Common myeloid progenitor, CD34-positive (primary cell): Measurements from ENCODE around the gene ARMH4.

Source experiments
- CTCF ChIA-PET: fragments of 350-600 bp; sonication (Branson Sonifier 250); formaldehyde crosslinking; loops from one replicate; lab custom pipeline; 2021; ENCODE audit warnings: antibody characterized with exemption; lab: Charles Lee
- POLR2A ChIA-PET: fragments of 350-600 bp; sonication (Branson Sonifier 250); formaldehyde crosslinking; loops from one replicate; lab custom pipeline; 2021; ENCODE audit warnings: antibody characterized with exemption; lab: Charles Lee
- DNase-seq, 3 donors: peaks; one replicate each; pipeline versions ENCODE4 v3.0.0 to v3.0.0-alpha.2; 2013
- H3K27ac ChIP-seq, 2 experiments: 1 replicate in 1 of 2; 2 replicates in 1 of 2; pipeline ENCODE4 v1.7.0; 2013; ENCODE audit warnings: inconsistent platforms in 2 of 2, low read length in 2 of 2, mild to moderate bottlenecking in 2 of 2, low read depth in 1 of 2, moderate library complexity in 1 of 2; ENCODE audit not compliant: severe bottlenecking in 2 of 2, insufficient read depth in 1 of 2, poor library complexity in 1 of 2
- H3K27me3 ChIP-seq, 5 experiments: replicated peaks in 2 of 5; 1 replicate in 3 of 5; 2 replicates in 2 of 5; pipeline versions ENCODE4 v1.6.1 to v1.7.0; 2013; ENCODE audit warnings: low read length in 4 of 5, mild to moderate bottlenecking in 2 of 5, moderate library complexity in 2 of 5, inconsistent platforms in 1 of 5; ENCODE audit not compliant: insufficient read depth in 5 of 5, control insufficient read depth in 4 of 5
- H3K36me3 ChIP-seq, 4 experiments: 1 replicate in 2 of 4; 2 replicates in 2 of 4; pipeline versions ENCODE4 v1.6.1 to v1.7.0; 2013; ENCODE audit warnings: low read length in 3 of 4, control low read depth in 1 of 4, mild to moderate bottlenecking in 1 of 4; ENCODE audit not compliant: control insufficient read depth in 4 of 4, insufficient read depth in 4 of 4
- H3K4me1 ChIP-seq, 4 experiments: 1 replicate in 3 of 4; 2 replicates in 1 of 4; pipeline versions ENCODE4 v1.6.1 to v1.7.1; 2013; ENCODE audit warnings: low read length in 3 of 4, mild to moderate bottlenecking in 3 of 4, control low read depth in 1 of 4, inconsistent platforms in 1 of 4, moderate library complexity in 1 of 4; ENCODE audit not compliant: control insufficient read depth in 4 of 4, insufficient read depth in 4 of 4; ENCODE audit errors: control extremely low read depth in 1 of 4
- H3K4me3 ChIP-seq, 7 experiments: 1 replicate in 4 of 7; 2 replicates in 3 of 7; pipeline versions ENCODE4 v1.5.1 to v1.7.0; 2013; ENCODE audit warnings: mild to moderate bottlenecking in 7 of 7, low read length in 6 of 7, moderate library complexity in 6 of 7, inconsistent platforms in 2 of 7, low read depth in 2 of 7, control low read depth in 1 of 7; ENCODE audit not compliant: insufficient read depth in 4 of 7, control insufficient read depth in 1 of 7; ENCODE audit errors: extremely low read depth in 1 of 7
- H3K9me3 ChIP-seq, 5 experiments: 1 replicate in 4 of 5; 2 replicates in 1 of 5; pipeline versions ENCODE4 v1.6.1 to v1.7.1; 2013; ENCODE audit warnings: low read length in 4 of 5, mild to moderate bottlenecking in 2 of 5, inconsistent platforms in 1 of 5, low read depth in 1 of 5, moderate library complexity in 1 of 5; ENCODE audit not compliant: control insufficient read depth in 4 of 5, insufficient read depth in 2 of 5; ENCODE audit errors: control extremely low read depth in 1 of 5
- WGBS: methylation state at CpG from one replicate; pipeline ENCODE4 v1.1.5; 2013; ENCODE audit not compliant: insufficient coverage; 5-methylcytosine and 5-hydroxymethylcytosine counted together

The ARMH4 gene

GRCh38 chr14:58026219-58026618, 125.8 kb downstream of the ARMH4 start:
- no peak for DNase-seq
- no peak overlapping the region for H3K4me3 ChIP-seq
- no CpG with 5 or more reads among the region's 1 CpG for WGBS
- H3K36me3 ChIP-seq, result no peaks in the 10 kb centered on the region
- H3K4me1 ChIP-seq, result no peaks in the 10 kb centered on the region
- no peaks in the 10 kb centered on the region for H3K9me3 ChIP-seq
- H3K27ac ChIP-seq, result no peak overlapping the region
- CTCF ChIA-PET, result no interaction called here
- POLR2A ChIA-PET, result no interaction called here
- H3K27me3 ChIP-seq, result peaks cover 0 to 3% (median 0%) of the 10 kb centered on the region in 5 experiments

- CTCF ChIA-PET, result no interaction called here
- no peaks in the 10 kb centered on the region for H3K36me3 ChIP-seq
- no peaks in the 10 kb centered on the region for H3K4me1 ChIP-seq
- H3K27me3 ChIP-seq, result peaks cover 0 to 3% (median 0%) of the 10 kb centered on the region in 5 experiments
- POLR2A ChIA-PET, result no interaction called here
- no peaks in the 10 kb centered on the region for H3K9me3 ChIP-seq
- H3K27ac ChIP-seq, result no peak overlapping the region
- DNase-seq, result no peak
- WGBS, result 100% methylated on average over 1 of the region's 2 CpGs
- H3K4me3 ChIP-seq, result no peak overlapping the region
Measured at GRCh38 chr14:58014778-58015177, 137.2 kb downstream of the ARMH4 start.

- ChIA-PET CTCF (no interaction called here), POLR2A (no interaction called here)
- Histone ChIP-seq H3K27me3 (peaks cover 0 to 2% (median 0%) of the 10 kb centered on the region in 5 experiments), H3K4me1 (no peaks in the 10 kb centered on the region), H3K4me3 (no peak overlapping the region), H3K36me3 (no peaks in the 10 kb centered on the region), H3K9me3 (no peaks in the 10 kb centered on the region), H3K27ac (no peak overlapping the region)
- DNase-seq, result no peak
- 100% methylated on average over 2 of the region's 2 CpGs for WGBS
Measured at GRCh38 chr14:58002618-58003017, 149.4 kb downstream of the ARMH4 start.

GRCh38 chr14:57999979-58000378, 152.0 kb downstream of the ARMH4 start:
- DNase-seq, result no peak
- Histone ChIP-seq H3K4me1 (no peaks in the 10 kb centered on the region), H3K27ac (no peak overlapping the region), H3K4me3 (no peak overlapping the region), H3K9me3 (no peaks in the 10 kb centered on the region), H3K27me3 (peaks cover 0 to 3% (median 0%) of the 10 kb centered on the region in 5 experiments), H3K36me3 (no peaks in the 10 kb centered on the region)
- CTCF ChIA-PET, result no interaction called here
- no CpG with 5 or more reads among the region's 1 CpG for WGBS
- POLR2A ChIA-PET, result no interaction called here

GRCh38 chr14:57999471-57999870, 152.5 kb downstream of the ARMH4 start:
- 100% methylated on average over 2 of the region's 2 CpGs for WGBS
- Histone ChIP-seq H3K4me1 (no peaks in the 10 kb centered on the region), H3K36me3 (no peaks in the 10 kb centered on the region), H3K9me3 (no peaks in the 10 kb centered on the region), H3K27me3 (peaks cover 0 to 2% (median 0%) of the 10 kb centered on the region in 5 experiments), H3K27ac (no peak overlapping the region), H3K4me3 (no peak overlapping the region)
- DNase-seq, result no peak
- CTCF ChIA-PET, result no interaction called here
- POLR2A ChIA-PET, result no interaction called here

- H3K9me3 ChIP-seq, result no peaks in the 10 kb centered on the region
- ChIA-PET POLR2A (no interaction called here), CTCF (no interaction called here)
- H3K4me1 ChIP-seq, result no peaks in the 10 kb centered on the region
- DNase-seq, result no peak
- no peak overlapping the region for H3K4me3 ChIP-seq
- WGBS, result no CpG with 5 or more reads among the region's 1 CpG
- H3K27ac ChIP-seq, result no peak overlapping the region
- H3K27me3 ChIP-seq, result peaks cover 0 to 2% (median 0%) of the 10 kb centered on the region in 5 experiments
- no peaks in the 10 kb centered on the region for H3K36me3 ChIP-seq
Measured at GRCh38 chr14:57998766-57999165, 153.2 kb downstream of the ARMH4 start.

GRCh38 chr14:57991353-57991752, 160.7 kb downstream of the ARMH4 start:
- DNase-seq, result no peak

More at GRCh38 chr14:57991353-57991752, 160.7 kb downstream of the ARMH4 start:
- ChIA-PET CTCF (no interaction called here), POLR2A (no interaction called here)
- 88% methylated on average over 4 of the region's 4 CpGs for WGBS
- Histone ChIP-seq H3K27ac (no peak overlapping the region), H3K4me1 (no peaks in the 10 kb centered on the region), H3K27me3 (peaks cover 0 to 3% (median 2%) of the 10 kb centered on the region in 5 experiments), H3K9me3 (no peaks in the 10 kb centered on the region), H3K4me3 (no peak overlapping the region), H3K36me3 (no peaks in the 10 kb centered on the region)
